NT2/D1 (cell line): Measurements from ENCODE around the gene RANBP17.

Experiments used
- SUZ12 ChIP-seq: IDR thresholded peaks from 2 replicates; pipeline ENCODE4 v1.6.1; 2011; ENCODE audit not compliant: insufficient read length, insufficient read depth; ENCODE audit errors: extremely low read depth
- YY1 ChIP-seq: IDR thresholded peaks from 2 replicates; pipeline ENCODE4 v1.6.1; 2011; ENCODE audit not compliant: insufficient read length, insufficient read depth
- ZNF274 ChIP-seq: IDR thresholded peaks from 2 replicates; pipeline ENCODE4 v1.6.1; 2011; ENCODE audit warnings: mild to moderate bottlenecking, low read depth, low read length

DNA sequence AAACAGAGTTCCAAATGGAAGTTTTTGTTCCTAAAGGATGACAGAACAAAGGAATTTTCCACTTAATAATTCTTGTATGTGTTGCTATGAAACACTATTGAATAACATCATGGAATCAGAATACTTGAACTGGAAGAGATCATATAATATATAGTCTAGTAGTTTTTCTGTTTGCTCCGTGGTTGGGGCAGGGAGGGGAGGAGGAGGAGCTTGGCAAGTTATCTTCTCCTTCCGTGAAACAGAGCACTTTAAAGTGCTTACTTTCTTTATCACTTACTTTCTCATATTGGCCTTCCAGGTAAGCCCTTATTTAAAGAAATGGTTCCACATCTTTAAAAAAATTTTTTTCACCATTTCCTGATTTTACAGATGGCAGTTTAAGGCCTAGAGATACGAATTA lies 281.4 kb downstream of the RANBP17 start:
- no peak for TF ChIP-seq ZNF274
- no peak for TF ChIP-seq YY1
- no peak for TF ChIP-seq SUZ12
